ENCODE data around the gene RALGAPA1.
A peak's percentile ranks its signal among the peaks of the same experiment; 100 is the strongest.

Gene RALGAPA1

DNA sequence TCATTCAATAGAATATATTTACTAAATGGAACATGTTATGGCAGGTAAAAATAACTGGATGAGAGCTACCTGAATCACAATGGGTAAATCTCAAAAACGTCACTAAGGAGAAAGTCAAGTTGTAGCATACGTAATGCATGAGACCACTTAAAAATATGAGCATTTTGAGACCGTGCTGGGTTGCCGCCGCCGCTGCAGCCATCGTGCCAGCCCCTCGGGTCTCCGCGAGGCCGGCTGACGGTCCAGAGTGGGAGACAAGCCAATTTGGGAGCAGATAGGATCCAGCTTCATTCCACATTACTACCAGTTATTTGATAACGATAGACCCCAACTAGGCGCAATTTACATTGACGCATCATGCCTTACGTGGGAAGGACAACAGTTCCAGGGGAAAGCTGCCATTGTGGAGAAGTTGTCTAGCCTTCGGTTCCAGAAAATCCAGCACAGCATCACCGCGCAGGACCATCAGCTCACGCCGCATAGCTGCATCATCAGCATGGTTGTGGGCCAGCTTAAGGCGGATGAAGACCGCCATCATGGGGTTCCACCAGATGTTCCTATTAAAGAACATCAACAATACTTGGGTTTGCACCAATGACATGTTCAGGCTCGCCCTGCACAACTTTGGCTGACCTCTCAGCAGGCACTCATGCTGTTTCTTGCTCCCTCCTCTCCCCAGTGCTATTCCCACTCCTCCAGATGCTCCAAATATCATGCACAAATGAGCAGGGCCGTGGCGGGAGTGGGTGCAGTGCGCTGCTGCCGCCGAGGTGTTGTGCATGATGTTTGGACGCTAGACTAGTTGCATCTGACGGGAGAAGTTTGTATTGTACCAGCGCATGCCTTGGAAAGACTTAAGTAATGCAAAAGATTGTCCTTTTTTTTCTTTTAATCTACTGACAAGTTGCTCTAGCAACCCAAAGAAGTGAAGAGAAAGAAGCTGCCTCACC is 10.8 kb upstream of the RALGAPA1 start:
- TF ChIP-seq, protein P1, sequence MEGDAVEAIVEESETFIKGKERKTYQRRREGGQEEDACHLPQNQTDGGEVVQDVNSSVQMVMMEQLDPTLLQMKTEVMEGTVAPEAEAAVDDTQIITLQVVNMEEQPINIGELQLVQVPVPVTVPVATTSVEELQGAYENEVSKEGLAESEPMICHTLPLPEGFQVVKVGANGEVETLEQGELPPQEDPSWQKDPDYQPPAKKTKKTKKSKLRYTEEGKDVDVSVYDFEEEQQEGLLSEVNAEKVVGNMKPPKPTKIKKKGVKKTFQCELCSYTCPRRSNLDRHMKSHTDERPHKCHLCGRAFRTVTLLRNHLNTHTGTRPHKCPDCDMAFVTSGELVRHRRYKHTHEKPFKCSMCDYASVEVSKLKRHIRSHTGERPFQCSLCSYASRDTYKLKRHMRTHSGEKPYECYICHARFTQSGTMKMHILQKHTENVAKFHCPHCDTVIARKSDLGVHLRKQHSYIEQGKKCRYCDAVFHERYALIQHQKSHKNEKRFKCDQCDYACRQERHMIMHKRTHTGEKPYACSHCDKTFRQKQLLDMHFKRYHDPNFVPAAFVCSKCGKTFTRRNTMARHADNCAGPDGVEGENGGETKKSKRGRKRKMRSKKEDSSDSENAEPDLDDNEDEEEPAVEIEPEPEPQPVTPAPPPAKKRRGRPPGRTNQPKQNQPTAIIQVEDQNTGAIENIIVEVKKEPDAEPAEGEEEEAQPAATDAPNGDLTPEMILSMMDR (conservative IDR thresholded peaks at IDR 0.05; ENCODE audit: low read depth, low read length) = no peak
- H3K4me3 ChIP-seq (ENCODE audit: low read length) = no peak overlapping the region
- DNase-seq (ENCODE audit: low read depth) = no peak

DNA sequence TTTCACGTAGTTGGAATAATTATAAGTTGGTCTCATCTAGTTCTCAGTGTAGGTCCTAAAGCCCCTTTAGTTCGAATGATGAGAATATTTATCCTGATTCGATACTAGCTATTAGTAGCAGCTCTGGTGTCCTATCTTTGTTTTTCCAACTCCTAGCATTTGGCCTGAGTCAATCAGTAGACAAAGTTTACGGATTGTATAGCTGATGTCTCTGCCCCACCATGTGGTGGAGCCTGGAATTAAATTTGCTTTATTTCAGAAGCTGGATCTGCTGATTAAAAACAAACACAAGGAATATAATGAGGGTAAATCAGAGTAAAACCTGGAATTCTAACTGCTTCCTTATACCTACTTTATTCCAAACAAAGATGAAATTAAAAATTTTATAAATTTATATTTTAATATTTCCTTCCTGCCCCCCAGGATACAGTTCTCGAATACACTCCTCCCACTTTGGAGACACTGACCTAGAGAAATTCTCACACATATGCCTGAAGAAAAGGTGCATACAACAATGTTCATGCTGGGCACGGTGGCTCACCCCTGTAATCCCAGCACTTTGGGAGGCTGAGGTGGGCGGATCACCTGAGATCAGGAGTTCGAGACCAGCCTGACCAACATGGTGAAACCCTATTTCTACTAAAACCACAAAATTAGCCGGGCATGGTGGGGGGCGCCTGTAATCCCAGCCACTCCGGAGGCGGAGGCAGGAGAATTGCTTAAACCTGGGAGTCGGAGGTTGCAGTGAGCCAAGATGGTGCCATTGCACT is 9.4 kb upstream of the RALGAPA1 start:
- TF ChIP-seq, protein P1 (conservative IDR thresholded peaks at IDR 0.05; ENCODE audit: low read depth, low read length) = peak; percentile 65
- no peak for DNase-seq (ENCODE audit: low read depth)
- H3K4me3 ChIP-seq (ENCODE audit: low read length) = no peak overlapping the region

DNA sequence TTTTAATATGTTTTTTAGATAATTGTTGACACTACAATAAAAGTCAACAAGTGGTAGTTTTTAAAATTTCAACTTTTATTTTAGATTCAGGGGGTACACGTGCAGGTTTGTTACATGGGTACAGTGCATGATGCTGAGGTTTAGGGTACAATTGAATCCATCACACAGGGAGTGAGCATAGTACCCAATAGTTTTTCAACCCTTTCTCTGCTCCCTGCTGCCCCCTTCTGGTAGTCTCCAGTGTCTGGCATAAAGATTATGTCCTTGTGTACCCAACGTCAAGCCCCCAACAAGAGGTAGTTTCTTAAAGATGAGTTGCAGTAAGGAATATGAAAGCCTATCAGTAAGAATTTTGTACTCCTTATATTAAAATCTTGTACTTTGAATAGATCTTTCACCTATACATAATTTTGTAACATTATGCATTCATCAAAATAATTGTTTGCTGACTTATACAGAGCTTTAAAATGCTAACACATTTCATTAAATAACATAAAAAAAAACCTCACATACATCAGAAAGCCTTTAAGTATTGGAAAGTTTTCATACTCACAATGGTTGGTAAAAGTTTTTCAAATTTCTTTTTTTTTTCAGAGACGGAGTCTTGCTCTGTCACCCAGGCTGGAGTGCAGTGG is 5.4 kb upstream of the RALGAPA1 start:
- no peak for DNase-seq (ENCODE audit: low read depth)
- TF ChIP-seq, protein P1 (conservative IDR thresholded peaks at IDR 0.05; ENCODE audit: low read depth, low read length) = peak; percentile 87
- H3K4me3 ChIP-seq (ENCODE audit: low read length) = no peak overlapping the region

DNA sequence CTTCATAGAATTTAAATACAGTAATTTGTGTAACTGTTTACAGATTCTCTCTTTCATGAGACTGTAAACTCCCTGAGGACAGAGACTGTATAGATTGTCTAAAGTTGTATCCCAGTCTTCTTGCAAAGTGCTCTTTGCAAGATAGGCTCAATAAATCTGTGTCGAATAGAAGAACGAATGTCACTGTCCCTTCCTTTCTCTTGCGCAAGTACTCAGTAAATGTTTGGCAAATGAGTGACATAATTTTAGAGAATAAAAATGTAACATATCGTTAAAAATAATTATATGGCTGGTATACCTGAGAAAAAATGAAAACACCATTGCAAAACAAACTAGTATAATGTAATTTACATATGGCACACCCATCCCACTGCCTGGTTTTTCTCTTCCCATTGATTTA is 1.9 kb upstream of the RALGAPA1 start:
- TF ChIP-seq, protein P1 (conservative IDR thresholded peaks at IDR 0.05; ENCODE audit: low read depth, low read length) = no peak
- no peak overlapping the region for H3K4me3 ChIP-seq (ENCODE audit: low read length)
- no peak for DNase-seq (ENCODE audit: low read depth)

DNA sequence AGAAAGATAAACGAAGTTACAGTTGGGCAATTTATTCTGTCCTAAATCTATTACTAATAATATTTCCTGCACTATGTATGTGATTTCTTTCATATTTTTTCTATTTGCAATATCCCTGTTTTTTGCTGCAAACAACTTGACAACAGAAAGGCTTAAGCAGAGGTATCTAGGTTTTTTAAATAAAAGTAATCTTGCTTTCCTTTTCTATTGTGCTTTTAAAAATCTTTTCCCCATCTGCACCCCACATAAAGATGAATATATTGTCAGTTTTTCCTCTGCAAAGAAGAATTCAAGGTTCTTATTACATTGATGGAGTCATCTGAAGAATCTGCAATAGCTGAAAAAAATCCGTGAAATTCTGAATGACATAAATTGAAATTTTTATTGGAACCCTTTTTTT is 502 bp upstream of the RALGAPA1 start:
- peak overlapping the region; percentile 80 for H3K4me3 ChIP-seq (ENCODE audit: low read length)
- TF ChIP-seq, protein P1 (conservative IDR thresholded peaks at IDR 0.05; ENCODE audit: low read depth, low read length) = no peak

DNA sequence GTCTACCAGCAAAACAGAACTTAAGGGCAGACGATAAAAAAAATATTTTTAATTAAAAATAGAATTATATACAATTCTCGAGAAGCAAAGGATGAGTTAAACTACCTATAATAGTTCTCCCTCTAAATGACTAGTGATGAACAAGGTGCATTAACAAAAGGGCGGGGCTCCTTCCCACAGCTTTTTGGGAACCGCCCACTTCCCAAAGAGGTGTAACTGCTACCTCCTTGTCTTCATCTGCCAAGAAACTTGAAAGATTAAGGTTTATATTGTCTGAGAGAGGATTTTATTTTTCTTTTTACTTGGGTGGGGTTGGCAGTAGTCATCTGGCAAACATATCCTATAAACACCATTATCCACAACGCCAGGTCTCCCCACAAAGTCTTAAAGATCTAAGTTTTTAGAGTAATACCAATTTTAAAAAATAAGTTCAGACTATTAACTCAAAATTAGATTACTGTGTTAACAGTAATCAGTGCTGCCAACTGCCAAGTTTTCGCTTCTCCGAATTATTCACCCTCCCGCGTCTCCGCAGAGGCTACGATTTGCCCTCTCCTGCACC is 938 bp downstream of the RALGAPA1 start:
- TF ChIP-seq, protein P1 (conservative IDR thresholded peaks at IDR 0.05; ENCODE audit: low read depth, low read length) = no peak
- no peak for DNase-seq (ENCODE audit: low read depth)

More for the DNA sequence above, 502 bp upstream of the RALGAPA1 start:
- DNase-seq (ENCODE audit: low read depth) = no peak

More for the DNA sequence above, 938 bp downstream of the RALGAPA1 start:
- H3K4me3 ChIP-seq (ENCODE audit: low read length) = peak overlapping the region; percentile 80

All from retinal pigment epithelial cell (primary cell).